Fibroblast of pulmonary artery (primary cell): ENCODE data around the gene POMT2.

ENCODE experiments used
- DNase-seq: peaks from one replicate; pipeline ENCODE4 v3.0.0-alpha.2; 2010; ENCODE audit warnings: low read depth
- H3K4me3 ChIP-seq: replicated peaks from 2 replicates; pipeline ENCODE4 v1.5.1; 2011; ENCODE audit warnings: low read depth, mild to moderate bottlenecking, control low read depth, low read length, moderate library complexity
- TF ChIP-seq, protein P1 (sequence below): IDR thresholded peaks from 2 replicates; pipeline ENCODE4 v1.5.1; 2011; ENCODE audit warnings: mild to moderate bottlenecking, control low read depth, low read length, inconsistent platforms; ENCODE audit errors: missing control alignments

POMT2 gene

DNA sequence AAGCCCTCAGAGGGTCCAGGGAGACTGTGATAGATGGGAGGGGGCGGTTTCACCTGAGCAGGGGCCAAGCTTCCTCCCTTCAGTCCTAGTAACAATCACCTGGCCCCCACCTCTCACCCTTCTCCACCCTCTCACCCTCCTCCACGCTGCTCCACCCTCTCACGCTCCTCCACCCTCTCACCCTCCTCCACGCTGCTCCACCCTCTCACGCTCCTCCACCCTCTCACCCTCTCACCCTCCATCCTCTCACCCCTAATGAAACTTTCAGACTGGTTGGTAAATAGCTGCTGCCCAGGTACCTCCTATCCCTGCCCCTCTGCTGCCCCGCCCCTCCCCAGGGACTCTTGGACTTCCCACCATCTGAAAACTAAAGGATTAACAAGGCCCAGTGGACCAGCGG lies 83.9 kb downstream of the POMT2 start:
- DNase-seq: no peak
- TF ChIP-seq, protein P1, sequence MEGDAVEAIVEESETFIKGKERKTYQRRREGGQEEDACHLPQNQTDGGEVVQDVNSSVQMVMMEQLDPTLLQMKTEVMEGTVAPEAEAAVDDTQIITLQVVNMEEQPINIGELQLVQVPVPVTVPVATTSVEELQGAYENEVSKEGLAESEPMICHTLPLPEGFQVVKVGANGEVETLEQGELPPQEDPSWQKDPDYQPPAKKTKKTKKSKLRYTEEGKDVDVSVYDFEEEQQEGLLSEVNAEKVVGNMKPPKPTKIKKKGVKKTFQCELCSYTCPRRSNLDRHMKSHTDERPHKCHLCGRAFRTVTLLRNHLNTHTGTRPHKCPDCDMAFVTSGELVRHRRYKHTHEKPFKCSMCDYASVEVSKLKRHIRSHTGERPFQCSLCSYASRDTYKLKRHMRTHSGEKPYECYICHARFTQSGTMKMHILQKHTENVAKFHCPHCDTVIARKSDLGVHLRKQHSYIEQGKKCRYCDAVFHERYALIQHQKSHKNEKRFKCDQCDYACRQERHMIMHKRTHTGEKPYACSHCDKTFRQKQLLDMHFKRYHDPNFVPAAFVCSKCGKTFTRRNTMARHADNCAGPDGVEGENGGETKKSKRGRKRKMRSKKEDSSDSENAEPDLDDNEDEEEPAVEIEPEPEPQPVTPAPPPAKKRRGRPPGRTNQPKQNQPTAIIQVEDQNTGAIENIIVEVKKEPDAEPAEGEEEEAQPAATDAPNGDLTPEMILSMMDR: no peak
- H3K4me3 ChIP-seq: no peak overlapping the region

DNA sequence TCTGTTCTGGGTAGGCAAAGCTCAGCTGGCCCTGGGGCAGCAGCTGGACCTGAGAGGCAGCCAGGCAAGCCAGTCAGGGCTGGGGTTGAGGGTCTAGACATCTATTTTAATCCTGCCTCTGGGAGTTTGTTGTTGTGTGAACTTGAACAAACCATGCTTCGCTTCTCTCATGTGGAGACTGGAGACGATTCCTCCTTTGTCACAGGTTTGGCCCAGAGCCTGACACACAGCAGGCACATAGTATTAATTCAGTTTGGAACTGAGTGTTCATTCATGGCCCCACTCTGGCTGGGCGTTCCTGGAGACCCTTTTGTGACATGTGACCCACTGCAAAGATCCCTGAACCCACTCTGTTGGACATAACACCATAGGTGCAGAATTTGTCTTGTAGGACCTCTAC lies 89.0 kb downstream of the POMT2 start:
- TF ChIP-seq, protein P1: no peak
- no peak for DNase-seq
- H3K4me3 ChIP-seq: no peak overlapping the region

DNA sequence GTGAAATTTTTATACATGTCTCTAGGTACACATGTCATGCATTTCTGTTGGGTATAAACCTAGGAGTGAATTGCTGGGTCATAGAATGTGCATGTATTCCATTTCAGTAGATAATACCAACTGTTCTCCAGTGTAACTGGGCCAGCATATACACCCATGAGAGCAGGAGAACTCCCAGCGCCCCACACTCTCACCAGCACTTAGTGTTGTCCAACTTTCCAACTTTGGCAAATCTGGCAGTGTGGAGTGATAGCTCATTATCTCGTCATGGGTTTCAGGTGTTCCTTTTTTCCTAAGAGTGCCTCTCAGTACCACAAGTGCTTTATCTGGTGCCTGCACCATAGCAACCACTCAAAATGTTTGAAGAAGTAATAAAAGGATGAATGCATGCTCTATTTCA lies 89.8 kb downstream of the POMT2 start:
- no peak for DNase-seq
- TF ChIP-seq, protein P1: no peak
- no peak overlapping the region for H3K4me3 ChIP-seq

DNA sequence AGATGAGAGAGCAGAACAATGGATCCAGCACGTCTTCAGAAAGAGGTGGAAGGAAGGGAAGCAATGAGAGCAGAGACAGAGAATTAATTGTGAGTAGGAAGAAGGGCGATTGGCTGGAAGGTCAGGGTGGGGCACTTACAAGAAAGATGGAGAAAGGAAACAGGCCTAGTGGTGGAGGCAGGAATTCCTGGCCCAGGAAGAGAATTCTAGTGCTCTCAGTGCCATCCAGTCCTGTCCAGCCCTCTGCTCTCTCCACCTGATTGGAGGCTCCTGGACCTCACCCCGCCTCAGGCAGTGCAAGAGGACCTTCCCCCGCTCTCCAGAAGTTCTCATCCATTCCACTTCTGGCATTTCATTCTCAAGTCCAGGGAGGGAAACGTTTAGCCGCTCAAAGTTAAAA lies 92.6 kb downstream of the POMT2 start:
- DNase-seq: no peak
- TF ChIP-seq, protein P1: no peak
- no peak overlapping the region for H3K4me3 ChIP-seq

DNA sequence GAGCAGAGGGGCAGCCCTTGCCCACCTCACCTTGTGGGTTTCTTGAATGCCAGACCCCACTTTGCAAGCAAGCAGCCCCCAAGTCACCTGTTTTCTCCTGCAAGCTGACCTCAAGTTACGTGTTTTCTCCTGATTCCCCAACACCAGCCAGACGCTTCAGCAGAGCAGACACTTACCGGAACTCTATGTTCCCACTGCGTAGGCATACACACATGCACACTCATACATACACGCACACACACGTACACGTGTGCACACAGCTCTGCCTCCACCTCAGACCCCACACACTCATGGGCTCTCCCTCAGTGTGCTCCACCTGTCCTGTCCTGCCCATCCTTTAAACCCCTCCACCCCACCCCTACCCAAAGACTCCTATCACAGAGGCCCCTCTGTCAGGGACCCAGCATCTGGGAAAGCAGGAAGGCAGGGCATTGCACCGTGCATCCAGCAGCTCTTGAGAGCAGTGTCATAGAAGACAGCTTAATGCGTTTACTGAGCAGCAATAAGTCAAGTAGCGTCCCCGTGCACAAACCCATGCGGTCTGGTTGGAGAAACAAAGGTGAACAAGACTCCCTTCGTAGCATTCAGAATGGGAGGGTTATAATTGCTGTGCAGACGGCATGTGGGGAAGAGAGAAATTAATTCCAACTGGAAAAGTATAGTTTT lies 94.7 kb downstream of the POMT2 start:
- H3K4me3 ChIP-seq: no peak overlapping the region
- no peak for DNase-seq
- TF ChIP-seq, protein P1: no peak

DNA sequence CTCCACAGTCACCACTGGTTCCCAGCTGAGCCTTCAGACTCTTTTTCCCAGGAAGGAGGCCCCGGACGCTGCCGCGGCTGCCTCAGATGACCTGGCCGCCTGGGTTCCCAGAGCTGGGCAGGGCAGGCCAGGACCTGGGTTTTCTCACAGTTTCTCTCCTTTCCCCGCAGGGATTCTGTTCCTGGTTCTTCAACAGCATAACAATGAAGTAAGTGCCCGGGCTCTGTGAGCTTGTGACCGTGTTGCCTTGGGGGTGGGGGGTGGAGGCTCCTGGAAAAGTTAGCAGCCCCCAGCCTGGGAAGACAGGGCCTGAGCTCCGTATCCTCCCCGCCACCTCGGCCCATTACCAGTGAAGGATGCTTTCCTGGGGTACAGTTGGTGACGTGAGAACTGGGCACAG lies 95.4 kb downstream of the POMT2 start:
- TF ChIP-seq, protein P1: no peak

More for the DNA sequence above, 95.4 kb downstream of the POMT2 start:
- DNase-seq: no peak
- no peak overlapping the region for H3K4me3 ChIP-seq
